ENCODE measurements around the gene CDCP1.
"Not testable (repeated sequence)": the region's sequence is repeated elsewhere in the genome, so short reads cannot be mapped to it uniquely, and the experiment has no call there.

The CDCP1 gene

DNA sequence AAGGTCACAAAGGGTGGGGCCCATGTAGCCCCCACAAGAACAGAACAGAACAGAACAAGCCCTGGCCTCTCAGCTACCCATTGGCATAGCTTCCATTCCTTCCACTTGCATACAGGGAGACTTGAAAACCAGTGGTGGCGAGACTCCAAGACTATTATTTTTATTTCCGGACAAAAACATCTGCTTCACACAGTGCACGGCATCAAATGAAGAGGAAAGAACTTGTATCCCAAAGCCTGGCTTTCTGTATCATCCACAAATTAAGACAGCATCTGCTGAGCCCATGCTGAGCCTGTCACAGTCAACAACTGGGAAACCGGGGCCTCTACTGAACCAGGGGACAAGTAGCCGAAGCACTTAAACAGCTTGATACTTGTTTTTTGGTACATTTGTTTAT is 64.0 kb downstream of the CDCP1 start:
- no peak for DNase-seq

DNA sequence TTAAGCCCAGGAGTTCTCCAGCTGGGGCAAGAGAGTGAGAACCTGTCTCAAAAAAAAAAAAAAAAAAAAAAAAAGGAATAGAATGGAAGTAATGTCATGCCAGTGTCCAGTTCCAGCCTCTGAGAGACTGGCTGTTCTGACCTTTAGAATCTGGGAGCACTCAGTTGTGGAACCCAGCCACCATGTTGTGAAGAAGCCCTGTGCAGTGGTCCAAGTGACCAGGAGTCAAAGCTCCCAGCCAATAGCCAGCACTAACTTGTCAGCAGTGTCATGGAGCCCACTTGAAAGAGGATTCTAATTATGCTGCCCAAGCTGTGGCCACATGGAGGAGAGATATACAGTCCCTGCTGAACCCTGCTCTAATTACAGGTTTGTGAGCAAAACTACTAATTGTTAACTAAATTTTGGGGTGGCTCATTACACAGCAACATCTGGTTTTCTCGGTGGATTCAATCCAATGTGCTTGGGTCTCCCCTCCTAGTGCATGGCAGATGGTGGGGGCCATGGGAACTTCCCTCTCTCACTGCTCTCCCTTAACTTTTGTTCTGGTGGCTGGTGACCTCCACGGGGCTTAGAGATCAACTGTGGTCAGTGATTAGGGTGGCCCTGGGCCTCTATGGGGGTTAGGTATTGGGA is 64.6 kb downstream of the CDCP1 start:
- DNase-seq = no peak

DNA sequence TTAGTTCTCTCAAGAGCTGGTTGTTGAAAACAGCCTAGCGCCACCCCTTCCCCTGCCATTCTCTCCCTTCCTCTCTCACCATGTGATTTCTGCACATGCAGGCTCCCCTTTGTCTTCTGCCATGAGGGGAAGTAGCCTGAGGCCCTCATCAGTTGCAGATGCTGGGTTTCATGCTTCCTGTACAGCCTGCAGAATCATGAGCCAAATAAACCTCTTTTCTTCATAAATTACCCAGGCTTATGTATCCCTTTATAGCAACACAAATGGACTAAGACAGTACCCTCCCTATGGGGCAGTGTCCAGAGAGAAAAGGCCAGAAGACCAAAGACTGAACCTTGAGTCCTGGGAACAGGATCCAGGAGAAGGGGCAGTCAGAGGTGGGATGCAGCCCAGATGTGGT is 65.4 kb downstream of the CDCP1 start:
- no peak for DNase-seq

DNA sequence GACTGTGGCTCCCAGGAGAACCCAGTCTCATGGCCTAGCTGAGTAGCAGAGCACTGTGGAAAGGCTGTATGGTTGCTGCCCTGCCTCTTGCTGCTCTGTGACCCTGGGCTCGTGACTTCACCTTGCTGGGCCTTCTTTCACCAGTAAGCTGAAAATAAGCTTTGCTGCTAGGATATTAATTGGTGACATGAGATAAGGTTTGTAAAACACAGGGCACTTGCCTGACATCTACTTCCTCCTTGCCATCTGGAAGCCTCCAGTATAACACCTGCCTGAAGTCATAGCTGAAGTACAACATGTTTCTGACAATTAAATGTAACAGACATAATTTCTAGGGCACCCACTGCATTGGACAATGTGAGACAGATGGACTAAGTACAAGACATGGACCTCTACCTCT is 66.5 kb downstream of the CDCP1 start:
- DNase-seq = no peak

DNA sequence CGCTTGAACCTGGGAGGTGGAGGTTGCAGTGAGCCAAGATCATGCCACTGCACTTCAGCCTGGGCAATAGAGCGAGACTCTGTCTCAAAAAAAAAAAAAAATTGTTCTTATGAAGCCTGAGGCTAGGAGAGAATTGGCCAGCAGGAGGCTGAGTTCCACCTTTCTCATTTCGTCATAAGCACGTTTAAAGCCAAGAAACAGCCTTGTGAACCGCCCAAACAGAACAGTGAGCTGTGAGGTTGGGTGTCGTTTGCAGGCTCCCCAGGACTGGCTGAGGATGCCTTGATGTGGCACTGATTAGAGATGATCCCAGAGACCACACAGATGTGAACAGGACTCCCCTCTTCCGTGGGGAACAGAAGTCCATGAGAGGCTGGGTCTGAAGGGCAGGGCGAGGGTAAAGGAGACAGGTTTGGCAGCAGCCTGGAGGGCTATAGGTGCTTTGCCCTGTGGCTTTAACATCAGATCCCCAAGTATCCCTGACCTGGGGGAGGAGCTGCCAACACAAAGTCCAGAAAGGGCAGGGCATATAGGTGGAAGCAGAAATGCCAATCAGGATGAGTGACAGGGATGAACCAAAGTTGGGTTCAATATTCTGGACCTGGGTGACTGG is 67.2 kb downstream of the CDCP1 start:
- no peak for DNase-seq

DNA sequence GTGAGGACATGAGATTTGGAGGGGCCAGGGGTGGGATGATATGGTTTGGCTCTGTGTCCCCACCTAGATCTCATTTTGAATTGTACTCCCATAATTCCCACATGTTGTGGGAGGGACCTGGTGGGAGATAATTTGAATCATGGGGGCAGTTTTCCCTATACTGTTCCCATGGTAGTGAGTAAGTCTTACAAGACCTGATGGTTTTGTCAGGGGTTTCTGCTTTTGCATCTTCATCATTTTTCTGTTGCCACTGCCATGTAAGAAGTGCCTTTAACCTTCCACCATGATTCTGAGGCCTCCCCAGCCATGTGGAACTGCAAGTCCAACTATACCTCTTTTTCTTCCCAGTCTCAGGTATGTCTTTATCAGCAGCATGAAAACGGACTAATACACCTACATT is 67.9 kb downstream of the CDCP1 start:
- DNase-seq = not testable (repeated sequence)

DNA sequence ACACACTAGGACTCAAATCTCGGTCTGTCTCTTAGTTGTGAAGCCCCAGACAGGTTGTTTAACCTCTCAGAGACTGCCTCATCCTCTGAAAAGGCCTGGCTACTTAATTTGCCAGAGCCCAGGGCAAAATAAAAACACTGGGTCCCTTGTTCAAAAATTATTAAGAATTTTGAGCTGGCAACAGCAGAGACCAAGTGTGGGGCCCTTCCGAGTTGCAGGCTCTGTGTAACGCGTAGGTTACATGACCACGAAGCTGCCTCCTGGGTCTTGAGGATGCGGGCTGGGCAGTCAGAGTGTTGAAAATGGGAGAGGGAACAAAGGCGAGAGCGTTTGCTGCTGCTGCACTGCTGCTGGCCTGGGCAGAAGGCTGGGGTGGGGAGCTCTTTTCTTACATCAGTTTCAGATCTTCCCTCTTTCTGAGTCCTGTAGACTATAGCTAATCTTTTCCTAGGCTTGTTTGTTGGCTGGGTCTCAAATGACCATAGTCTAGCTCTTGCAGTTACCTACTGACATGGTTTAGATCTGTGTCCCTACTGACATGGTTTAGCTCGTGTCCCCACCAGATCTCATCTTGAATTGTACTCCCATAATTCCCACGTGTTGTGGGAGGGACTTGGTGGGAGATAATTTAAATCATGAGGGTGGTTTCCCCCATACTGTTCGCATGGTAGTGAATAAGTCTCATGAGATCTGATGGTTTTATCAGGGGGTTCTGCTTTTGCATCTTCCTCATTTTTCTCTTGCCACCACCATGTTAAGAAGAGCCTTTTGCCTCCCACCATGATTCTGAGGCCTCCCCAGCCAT is 70.2 kb downstream of the CDCP1 start:
- DNase-seq = no peak

DNA sequence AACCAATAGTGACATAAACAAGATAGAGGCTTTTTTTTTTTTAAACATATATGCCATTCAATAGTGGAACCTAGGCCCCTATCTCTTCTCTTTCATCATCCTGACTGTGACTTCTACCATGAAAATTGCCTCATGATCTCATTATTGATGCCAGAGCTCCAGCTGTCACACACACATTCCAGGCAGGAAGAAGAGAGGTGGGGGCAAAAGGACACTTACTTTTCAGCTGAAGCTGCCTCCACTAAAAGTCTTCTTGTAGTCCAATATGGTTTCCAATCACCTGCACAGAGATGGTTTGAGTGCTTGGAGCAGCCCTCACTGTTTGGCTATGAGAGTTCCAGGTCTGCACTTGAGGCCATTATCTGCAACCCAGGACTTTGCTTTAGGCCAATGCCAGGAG is 75.1 kb downstream of the CDCP1 start:
- DNase-seq = no peak

DNA sequence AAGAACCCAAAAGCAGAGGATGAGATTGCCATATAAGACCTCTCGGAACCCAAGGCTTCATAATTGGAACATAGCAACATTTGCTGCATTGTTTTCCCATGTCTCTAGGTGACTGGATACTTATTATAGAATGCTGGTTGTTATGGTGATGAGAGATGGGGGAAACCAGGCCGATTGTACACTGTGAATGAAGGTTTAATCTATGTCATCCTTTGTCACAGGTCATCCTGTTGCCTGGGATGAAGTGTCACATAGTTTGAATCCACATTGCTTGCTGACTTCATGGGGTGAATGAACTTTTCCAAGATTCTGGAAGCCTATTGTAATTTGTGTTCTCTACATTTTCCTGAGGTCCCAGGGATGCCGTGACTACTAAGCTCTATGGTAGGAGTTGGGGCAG is 78.2 kb downstream of the CDCP1 start:
- no peak for DNase-seq

DNA sequence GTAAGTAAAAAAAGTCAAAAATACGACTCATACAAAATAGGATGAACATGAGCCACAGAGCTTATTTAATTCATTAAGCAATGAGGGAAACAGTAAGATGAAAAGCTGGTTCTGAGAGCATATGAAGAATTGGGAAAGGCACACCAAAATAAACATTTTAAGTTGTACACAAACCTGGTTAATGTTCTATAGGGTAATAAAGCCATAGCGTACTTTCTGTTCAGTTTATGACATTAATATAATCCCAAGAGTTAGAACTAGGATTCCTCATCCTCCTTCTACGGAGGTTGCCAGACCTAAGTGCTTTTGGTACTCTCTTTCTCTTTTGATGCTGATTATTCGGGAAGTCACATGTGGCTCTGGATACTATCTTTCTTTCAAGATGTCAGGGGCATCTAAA is 78.7 kb downstream of the CDCP1 start:
- no peak for DNase-seq

DNA sequence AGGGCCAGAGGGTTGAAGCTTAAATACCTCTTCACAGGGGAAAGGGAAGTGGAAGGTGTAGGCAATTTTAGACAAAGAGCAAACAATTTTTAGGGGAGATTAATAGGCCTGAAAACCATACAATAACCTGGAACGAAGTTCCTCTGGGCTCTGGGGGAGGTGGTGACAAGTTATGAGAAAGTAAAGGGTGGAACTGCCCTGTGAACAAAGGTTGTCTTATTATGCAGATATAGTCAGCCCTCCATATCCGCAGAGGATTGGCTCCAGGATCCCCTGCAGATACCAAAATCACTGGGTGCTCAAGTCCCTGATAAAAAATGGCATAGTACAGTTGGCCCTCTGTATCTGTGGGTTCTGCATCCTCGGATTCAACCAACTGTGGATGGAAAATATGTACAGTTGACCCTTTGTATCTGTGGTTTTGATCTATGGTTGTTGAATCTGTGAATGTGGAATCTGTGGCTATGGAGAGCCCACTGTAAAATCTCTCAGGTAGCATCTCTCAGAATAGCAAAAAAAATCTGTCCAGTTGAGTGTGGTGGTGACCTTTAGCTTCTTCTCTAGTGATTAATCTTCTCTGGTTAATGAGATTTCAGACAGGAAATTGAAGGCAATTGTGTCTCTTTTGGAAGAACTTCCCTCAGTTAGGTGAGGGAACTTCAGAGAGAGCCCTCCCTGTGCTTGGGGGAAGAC is 79.9 kb downstream of the CDCP1 start:
- DNase-seq = no peak

DNA sequence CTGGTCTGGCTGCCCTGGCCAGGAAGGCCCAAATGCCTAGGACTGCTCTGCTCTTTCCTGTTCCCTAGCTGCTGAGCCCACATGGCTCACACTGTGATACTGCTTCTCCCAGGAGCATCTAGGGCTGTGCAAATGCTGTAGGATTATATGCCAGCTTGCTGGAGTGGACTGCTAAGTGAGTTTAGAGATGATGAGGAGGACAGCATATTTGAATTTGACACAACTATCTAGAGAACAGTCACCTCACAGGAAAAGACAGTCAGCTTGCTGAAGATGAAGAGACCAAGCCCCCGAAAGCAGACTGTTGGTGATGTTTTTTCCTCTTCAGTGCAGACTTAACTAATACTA is 80.8 kb downstream of the CDCP1 start:
- DNase-seq = no peak

DNA sequence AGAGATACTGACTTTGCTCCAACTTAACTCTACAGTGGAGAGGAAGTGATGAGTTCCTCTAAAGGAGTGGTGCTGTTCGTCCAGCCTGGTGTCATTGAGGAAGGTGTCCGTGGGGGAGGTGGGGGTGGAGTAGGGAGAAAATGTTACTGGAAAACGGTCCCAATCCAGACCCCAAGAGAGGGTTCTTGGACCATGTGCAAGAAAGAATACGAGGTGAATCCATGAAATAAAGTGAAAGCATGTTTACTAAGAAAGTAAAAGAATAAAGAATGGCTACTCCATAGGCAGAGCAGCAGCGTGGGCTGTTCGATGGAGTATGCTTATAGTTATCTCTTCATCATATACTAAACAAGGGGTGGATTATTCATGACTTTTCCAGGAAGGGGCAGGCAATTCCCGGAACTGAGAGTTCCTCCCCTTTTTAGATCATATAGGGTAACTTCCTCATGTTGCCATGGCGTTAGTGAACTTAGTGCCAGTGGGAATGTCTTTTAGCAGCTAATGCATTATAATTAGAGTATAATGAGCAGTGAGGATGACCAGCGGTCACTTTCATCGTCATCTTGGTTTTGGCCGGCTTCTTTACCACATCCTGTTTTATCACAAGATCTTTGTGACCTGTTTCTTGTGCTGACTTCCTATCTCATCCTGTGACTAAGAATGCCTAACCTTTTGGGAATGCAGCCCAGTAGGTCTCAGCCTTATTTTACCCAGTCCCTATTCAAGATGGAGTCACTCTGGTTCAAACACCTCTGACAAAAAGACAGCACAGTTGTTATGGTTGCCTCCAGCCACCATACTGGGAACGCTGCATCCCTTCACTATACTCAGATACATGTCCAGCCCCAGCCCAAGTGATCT is 81.4 kb downstream of the CDCP1 start:
- DNase-seq = no peak

DNA sequence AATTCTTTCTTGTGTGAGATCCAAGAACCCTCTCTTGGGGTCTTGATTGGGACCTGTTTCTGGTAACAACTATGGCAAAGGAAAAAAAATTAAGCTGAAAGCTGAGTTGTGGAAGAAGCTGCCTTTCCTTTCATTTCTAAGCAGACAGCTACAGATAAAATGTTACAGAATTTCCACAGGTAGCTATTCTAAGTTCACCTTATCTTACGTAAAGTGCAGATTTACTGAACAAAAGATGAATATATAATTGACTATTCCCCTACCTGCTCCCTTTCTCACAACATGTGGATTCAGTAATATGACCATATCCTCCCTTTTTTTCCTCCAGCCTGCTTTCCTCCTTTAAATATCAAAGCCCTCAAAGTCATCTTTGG is 83.5 kb downstream of the CDCP1 start:
- DNase-seq = no peak

DNA sequence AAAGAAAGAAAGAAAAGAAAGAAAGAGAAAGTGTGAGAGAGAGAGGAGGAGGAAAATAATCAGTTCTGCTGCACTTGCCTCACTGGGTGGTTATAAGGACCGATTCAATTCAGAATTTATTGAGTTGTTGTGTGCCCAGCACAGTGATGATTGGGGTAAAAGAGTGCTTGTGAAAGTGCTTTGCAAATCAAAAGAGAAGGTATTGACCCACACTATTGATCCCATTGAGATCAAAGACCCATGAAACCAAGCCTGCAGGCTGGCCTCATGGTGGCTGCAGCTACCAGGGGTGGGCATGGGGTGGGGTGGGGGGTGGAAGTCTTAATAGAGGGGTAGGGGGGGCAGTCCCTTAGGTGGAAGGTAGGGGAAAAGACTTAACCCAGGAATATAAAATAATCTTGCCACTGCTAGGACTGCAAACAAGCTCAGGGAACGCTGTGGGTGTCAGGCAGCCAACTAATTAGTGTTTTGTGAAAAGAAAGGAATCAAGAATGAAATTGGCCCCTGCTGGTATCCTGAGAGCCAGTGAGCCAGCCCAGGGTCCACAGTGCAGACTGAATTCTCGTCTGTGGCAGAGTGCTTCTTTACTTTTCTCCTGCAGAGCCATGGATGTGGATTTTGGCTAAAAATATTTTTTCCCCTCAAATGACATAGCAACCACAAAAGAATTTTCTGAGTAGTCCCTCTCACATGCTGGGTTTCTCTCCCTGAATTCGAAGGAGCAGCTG is 85.8 kb downstream of the CDCP1 start:
- no peak for DNase-seq

DNA sequence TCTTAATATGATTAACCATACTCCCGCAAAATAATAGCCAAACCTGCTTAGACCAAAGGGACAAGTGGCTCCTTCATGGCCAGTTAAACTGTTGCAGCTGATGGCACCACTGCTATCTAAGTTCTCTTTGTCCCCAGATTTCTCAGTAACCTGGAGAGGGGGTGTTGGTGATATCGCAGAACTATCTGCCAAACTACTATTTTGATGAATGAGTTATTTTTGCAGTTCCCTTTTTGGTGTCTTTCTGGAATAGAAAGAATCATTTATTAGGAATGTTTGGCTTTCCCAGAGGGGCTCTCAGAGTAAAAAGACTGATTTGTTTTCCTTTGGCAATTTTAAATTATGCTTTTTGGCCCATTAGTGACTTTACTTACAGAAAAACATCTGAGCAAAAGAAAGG is 87.0 kb downstream of the CDCP1 start:
- DNase-seq = no peak

DNA sequence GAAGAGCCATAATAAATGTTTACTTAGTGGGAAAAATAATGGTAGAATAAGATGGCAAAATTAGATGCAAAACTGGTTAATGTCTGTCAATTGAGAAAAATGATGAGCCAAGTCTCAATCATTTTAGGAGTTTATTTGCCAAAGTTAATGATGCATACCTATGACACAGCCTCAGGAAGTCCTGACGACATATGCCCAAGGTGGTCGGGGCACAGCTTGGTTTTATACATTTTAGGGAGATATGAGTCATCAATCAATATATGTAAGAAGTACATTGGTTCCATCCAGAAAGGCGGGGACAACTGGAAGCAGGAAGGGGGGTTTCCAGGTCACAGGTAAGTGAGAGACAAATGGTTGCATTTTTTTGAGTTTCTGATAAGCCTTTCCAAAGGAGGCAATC is 88.6 kb downstream of the CDCP1 start:
- DNase-seq = no peak

DNA sequence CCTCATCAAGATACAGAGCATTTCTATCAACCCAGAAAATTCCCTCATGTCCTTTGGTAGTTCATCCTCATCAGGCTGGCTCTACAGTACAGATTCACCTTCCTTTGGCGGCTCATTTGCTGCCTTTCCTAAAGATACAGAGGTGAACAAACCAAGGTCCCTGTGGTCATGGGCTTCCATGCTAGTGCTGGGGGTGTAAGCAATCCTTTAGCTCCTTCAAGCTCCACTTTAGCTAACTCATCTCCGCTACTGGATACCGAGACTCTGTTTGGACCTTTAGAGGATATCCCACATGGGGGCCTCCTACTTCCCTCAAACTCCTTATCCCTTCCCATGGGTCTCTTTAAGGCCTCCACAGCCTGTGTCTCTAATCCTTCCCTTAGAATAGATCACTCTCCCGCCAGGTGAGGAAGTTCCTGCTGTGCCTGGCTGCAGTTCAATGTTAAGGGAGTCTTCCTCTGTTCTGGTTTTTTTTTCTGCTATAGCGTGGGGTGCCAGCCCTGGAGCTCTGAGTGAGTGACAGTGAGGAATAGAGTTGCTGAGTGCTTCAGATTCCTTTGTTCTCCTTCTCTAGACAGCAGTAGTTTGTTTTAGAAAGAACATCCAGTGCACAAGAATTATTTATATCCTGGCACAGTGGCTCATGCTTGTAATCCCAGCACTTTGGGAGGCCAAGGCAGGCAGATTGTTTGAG is 89.4 kb downstream of the CDCP1 start:
- no peak for DNase-seq

DNA sequence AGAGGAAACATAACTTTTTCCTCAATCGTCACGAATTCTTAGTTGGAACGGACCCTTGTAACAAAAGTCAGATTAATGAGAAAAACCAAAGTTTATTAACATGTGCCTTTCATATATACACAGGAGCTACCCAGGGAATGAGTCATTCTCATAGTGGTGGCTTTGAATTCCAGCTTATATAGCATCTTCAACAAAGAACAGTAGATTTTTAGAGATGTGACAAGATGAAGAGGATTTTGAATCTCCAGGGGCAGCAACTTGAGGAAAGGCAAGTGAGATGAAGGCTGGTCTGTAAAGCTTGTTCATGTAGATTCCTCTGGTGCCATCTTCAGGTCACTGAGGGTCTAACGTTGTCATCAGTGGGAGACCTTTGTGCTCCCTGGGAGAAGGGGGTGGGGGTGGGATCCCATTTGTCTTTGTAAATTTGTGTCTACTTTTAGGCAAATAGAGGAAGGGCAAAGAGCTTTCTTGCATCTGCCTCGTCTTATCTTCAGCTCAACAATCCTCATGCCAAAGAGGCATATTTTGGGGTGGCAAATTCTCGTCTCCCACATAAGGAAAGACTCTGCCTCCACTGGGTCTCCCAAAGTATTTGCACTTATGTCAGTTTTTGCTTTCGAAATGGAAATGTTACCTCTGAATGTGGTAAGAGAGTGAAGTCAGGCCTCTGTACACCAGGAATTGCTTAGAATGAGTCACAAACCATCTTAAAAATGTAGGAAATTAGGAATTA is 90.6 kb downstream of the CDCP1 start:
- no peak for DNase-seq

DNA sequence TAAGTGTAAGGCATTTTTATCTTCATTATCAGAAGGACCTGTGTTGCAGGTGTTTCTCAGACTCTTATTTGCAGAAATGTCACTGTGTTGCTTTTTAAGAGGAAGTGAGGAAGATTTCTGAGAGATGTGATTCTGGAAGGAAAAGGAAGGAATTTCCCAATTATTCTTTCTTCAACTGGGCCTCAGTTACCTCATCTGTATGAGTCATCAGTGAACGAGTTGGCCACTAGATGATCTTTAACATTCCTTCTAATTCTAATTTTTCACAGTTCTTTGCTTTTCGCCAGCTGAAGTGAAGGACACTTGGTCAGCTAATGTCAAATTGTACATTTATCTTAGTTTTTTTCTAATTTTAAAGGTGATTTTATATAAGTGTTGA is 91.2 kb downstream of the CDCP1 start:
- no peak for DNase-seq

Measured in activated gamma-delta T cell (primary cell).